Neural progenitor cell (in vitro differentiated cells): ENCODE measurements around the gene MKNK2. TPM values are rescaled to one million over a fixed set of nuclear protein-coding genes. Genes with fewer than 3 reads are reported as not detected.

Experiments used
- DNase-seq: peaks from one replicate; pipeline ENCODE4 v3.0.0-alpha.2; 2016; ENCODE audit warnings: low spot score
- H2AFZ ChIP-seq: fragments of 200-600 bp; sonication (generic); replicated peaks from 2 replicates; pipeline ENCODE4 v1.6.1; 2016; ENCODE audit warnings: antibody characterized with exemption
- H3F3A ChIP-seq: fragments of 200-600 bp; sonication (generic); 2 replicates; pipeline ENCODE4 v1.6.1; 2016; ENCODE audit warnings: antibody characterized with exemption, low read depth
- H3K27ac ChIP-seq: fragments of 200-600 bp; sonication (generic); 2 replicates; pipeline ENCODE4 v1.5.1; 2016; ENCODE audit warnings: mild to moderate bottlenecking
- H3K27me3 ChIP-seq: fragments of 200-600 bp; sonication (generic); 2 replicates; pipeline ENCODE4 v1.6.1; 2016; ENCODE audit warnings: mild to moderate bottlenecking, moderate library complexity
- H3K36me3 ChIP-seq: fragments of 200-600 bp; sonication (generic); 2 replicates; pipeline ENCODE4 v1.5.1; 2016
- H3K4me1 ChIP-seq: fragments of 200-600 bp; sonication (generic); 2 replicates; pipeline ENCODE4 v1.6.1; 2016; ENCODE audit warnings: mixed run types
- H3K4me2 ChIP-seq: fragments of 200-600 bp; sonication (generic); 2 replicates; pipeline ENCODE4 v1.6.1; 2016
- H3K4me3 ChIP-seq: fragments of 200-600 bp; sonication (generic); 2 replicates; pipeline ENCODE4 v1.5.1; 2016
- H3K79me2 ChIP-seq: fragments of 200-600 bp; sonication (generic); 2 replicates; pipeline ENCODE4 v1.6.1; 2016; ENCODE audit warnings: low read depth
- H3K9ac ChIP-seq: fragments of 200-600 bp; sonication (generic); 2 replicates; pipeline ENCODE4 v1.6.1; 2016
- H3K9me3 ChIP-seq: fragments of 200-600 bp; sonication (generic); 2 replicates; pipeline ENCODE4 v1.5.1; 2016; ENCODE audit warnings: low read depth
- H4K20me1 ChIP-seq: fragments of 200-600 bp; sonication (generic); 2 replicates; pipeline ENCODE4 v1.6.1; 2016; ENCODE audit warnings: low read depth
- H3K27ac Mint-ChIP-seq: 3 replicates; pipeline ENCODE4 v1.8.0; 2021; ENCODE audit warnings: mixed read lengths
- H3K27me3 Mint-ChIP-seq: 2 replicates; pipeline ENCODE4 v1.8.0; 2022; ENCODE audit warnings: low read depth, mild to moderate bottlenecking, inconsistent platforms, moderate library complexity, mixed read lengths; ENCODE audit not compliant: insufficient read depth
- H3K36me3 Mint-ChIP-seq: 3 replicates; pipeline ENCODE4 v1.8.0; 2021; ENCODE audit warnings: mixed read lengths
- H3K4me1 Mint-ChIP-seq: 3 replicates; pipeline ENCODE4 v1.8.0; 2021; ENCODE audit warnings: mixed read lengths
- H3K4me3 Mint-ChIP-seq: 3 replicates; pipeline ENCODE4 v1.8.0; 2021; ENCODE audit warnings: mild to moderate bottlenecking, moderate library complexity, mixed read lengths
- H3K9me3 Mint-ChIP-seq: 3 replicates; pipeline ENCODE4 v1.8.0; 2020; ENCODE audit warnings: mixed read lengths
- CTCF ChIP-seq: fragments of 200-600 bp; sonication (generic); IDR thresholded peaks from 2 replicates; pipeline ENCODE4 v1.5.1; 2017; ENCODE audit warnings: antibody characterized with exemption, mild to moderate bottlenecking
- EZH2 ChIP-seq: fragments of 200-600 bp; sonication (generic); IDR thresholded peaks from 2 replicates; pipeline ENCODE4 v1.6.1; 2017; ENCODE audit warnings: antibody characterized with exemption, mild to moderate bottlenecking, moderate library complexity
- EZH2phosphoT487 ChIP-seq: fragments of 200-600 bp; sonication (generic); IDR thresholded peaks from 2 replicates; pipeline ENCODE4 v1.6.1; 2017; ENCODE audit warnings: antibody characterized with exemption
- total RNA-seq: library from RNA; depleted of rRNA; stranded (reverse); fragments of >200 nt; gene quantifications from 2 replicates; pipeline ENCODE4 v1.2.3, GENCODE V29; 2015; ENCODE audit warnings: low replicate concordance

MKNK2 gene
- total RNA-seq, 1 donor from 2014 or later: 46.0 TPM

- Mint-ChIP-seq H3K4me3 (peak overlapping the region; percentile 79), H3K27me3 (peaks cover 6% of the 10 kb centered on the region), H3K36me3 (peaks cover 22% of the 10 kb centered on the region), H3K4me1 (peaks cover 12% of the 10 kb centered on the region), H3K9me3 (peaks cover 7% of the 10 kb centered on the region), H3K27ac (no peak overlapping the region)
- Histone ChIP-seq H4K20me1 (peaks cover 38% of the 10 kb centered on the region), H2AFZ (no peak overlapping the region), H3K36me3 (no peaks in the 10 kb centered on the region), H3K79me2 (peaks cover 59% of the 10 kb centered on the region), H3K27ac (no peak overlapping the region), H3K9me3 (no peaks in the 10 kb centered on the region), H3F3A (peaks cover 8% of the 10 kb centered on the region), H3K27me3 (no peaks in the 10 kb centered on the region), H3K4me3 (peak overlapping the region; percentile 13), H3K4me2 (peak overlapping the region; percentile 89), H3K4me1 (peaks cover 11% of the 10 kb centered on the region), H3K9ac (no peak overlapping the region)
- TF ChIP-seq CTCF (no peak), EZH2 (no peak), EZH2phosphoT487 (no peak)
- no peak for DNase-seq
Measured at GRCh38 chr19:2012941-2013682, 37.9 kb downstream of the MKNK2 start.

GRCh38 chr19:2011169-2011568 lies 39.9 kb downstream of the MKNK2 start:
- Mint-ChIP-seq H3K27me3 (peaks cover 9% of the 10 kb centered on the region), H3K36me3 (peaks cover 24% of the 10 kb centered on the region), H3K9me3 (peaks cover 7% of the 10 kb centered on the region), H3K4me1 (peaks cover 12% of the 10 kb centered on the region), H3K4me3 (peak overlapping the region; percentile 48), H3K27ac (no peak overlapping the region)
- TF ChIP-seq CTCF: no peak
- Histone ChIP-seq H3K27me3 (no peaks in the 10 kb centered on the region), H3K36me3 (no peaks in the 10 kb centered on the region), H3K4me2 (no peak overlapping the region), H3F3A (peaks cover 2% of the 10 kb centered on the region), H3K9ac (no peak overlapping the region), H4K20me1 (peaks cover 56% of the 10 kb centered on the region), H3K4me1 (peaks cover 11% of the 10 kb centered on the region), H3K4me3 (no peak overlapping the region), H3K79me2 (peaks cover 75% of the 10 kb centered on the region), H3K27ac (no peak overlapping the region), H3K9me3 (no peaks in the 10 kb centered on the region), H2AFZ (no peak overlapping the region)
- DNase-seq: no peak

- H3K4me1 Mint-ChIP-seq: peaks cover 12% of the 10 kb centered on the region
- H3K27ac Mint-ChIP-seq: no peak overlapping the region
- H3K4me1 ChIP-seq: peaks cover 11% of the 10 kb centered on the region
- no peak overlapping the region for H3K4me3 Mint-ChIP-seq
- H3K79me2 ChIP-seq: peaks cover 83% of the 10 kb centered on the region
- H3K9ac ChIP-seq: no peak overlapping the region
- no peaks in the 10 kb centered on the region for H3K9me3 ChIP-seq
- no peaks in the 10 kb centered on the region for H3K27me3 ChIP-seq
- peaks cover 9% of the 10 kb centered on the region for H3K27me3 Mint-ChIP-seq
- peaks cover 65% of the 10 kb centered on the region for H4K20me1 ChIP-seq
- no peak for TF ChIP-seq EZH2
- TF ChIP-seq CTCF: no peak
- TF ChIP-seq EZH2phosphoT487: no peak
- H3K4me2 ChIP-seq: no peak overlapping the region
- no peak overlapping the region for H3K4me3 ChIP-seq
- H3K36me3 ChIP-seq: no peaks in the 10 kb centered on the region
- no peak overlapping the region for H2AFZ ChIP-seq
- H3K27ac ChIP-seq: no peak overlapping the region
- H3F3A ChIP-seq: peaks cover 1% of the 10 kb centered on the region
- DNase-seq: no peak
- H3K36me3 Mint-ChIP-seq: peaks cover 26% of the 10 kb centered on the region
- peaks cover 7% of the 10 kb centered on the region for H3K9me3 Mint-ChIP-seq
Measured at GRCh38 chr19:2010135-2010668, 40.8 kb downstream of the MKNK2 start.
